Psoas muscle (tissue), 8 donors: Measurements from ENCODE around the gene CORIN. TPM values are rescaled to one million over a fixed set of nuclear protein-coding genes. Genes with fewer than 3 reads are reported as not detected.

Experiments used
- ATAC-seq, 4 donors: fragments of 200-7000 bp; cut with Tn5 transposase; one replicate each; pipeline ENCODE4 v1.9.1; 2020; ENCODE audit warnings: moderate library complexity in 3 of 4, mild to moderate bottlenecking in 2 of 4
- DNase-seq, 2 donors: peaks; one replicate each; pipeline ENCODE4 v3.0.0-alpha.2; 2020
- H3K27ac ChIP-seq: fragments of 200-600 bp; one replicate; pipeline ENCODE4 v1.8.0; 2022
- H3K27me3 ChIP-seq, 3 donors: fragments of 200-600 bp in 1 of 3; one replicate each; pipeline versions ENCODE4 v1.6.1 to v1.8.0; 2013 to 2022; ENCODE audit warnings: low read length in 2 of 3, mild to moderate bottlenecking in 2 of 3, moderate library complexity in 1 of 3; ENCODE audit not compliant: insufficient read depth in 3 of 3
- H3K36me3 ChIP-seq, 2 donors: fragments of 200-600 bp in 1 of 2; one replicate each; pipeline versions ENCODE4 v1.6.1 to v1.8.0; 2013 to 2022; ENCODE audit warnings: low read depth in 1 of 2, mild to moderate bottlenecking in 1 of 2, moderate library complexity in 1 of 2; ENCODE audit not compliant: insufficient read depth in 1 of 2
- H3K4me1 ChIP-seq: fragments of 200-600 bp; one replicate; pipeline ENCODE4 v1.8.0; 2022
- H3K4me3 ChIP-seq: fragments of 200-600 bp; one replicate; pipeline ENCODE4 v1.8.0; 2022; ENCODE audit warnings: mild to moderate bottlenecking
- H3K9me3 ChIP-seq: fragments of 200-600 bp; one replicate; pipeline ENCODE4 v1.8.0; 2022
- CTCF ChIP-seq: fragments of 200-600 bp; IDR thresholded peaks from one replicate; pipeline ENCODE4 v1.8.0; 2022; ENCODE audit warnings: antibody characterized with exemption
- WGBS, 3 donors: extraction: QIAGEN DNeasy Blood & Tissue Kit; methylation state at CpG; one replicate each; pipeline versions ENCODE4 v1.1.6 to v1.1.7; 2013; 5-methylcytosine and 5-hydroxymethylcytosine counted together
- intact Hi-C, 2 donors: fragments of 100-400 bp; cut with DNase I; formaldehyde crosslinking; loops; one replicate each; pipeline versions ENCODE4 v1.11.0 to v1.14.2; 2022
- polyA plus RNA-seq, 3 donors: library from polyadenylated mRNA; stranded (reverse); fragments of 200-250 nt; gene quantifications; one replicate each; pipeline ENCODE4 v1.2.3, GENCODE V29; 2013
- total RNA-seq, 4 donors: library from RNA; stranded (reverse); fragmentation: NEBNext Ultra II Directional in 2 of 4; extraction: Animal tissue kit (Norgen Biotek cat#: 25700) in 2 of 4; gene quantifications; one replicate each; pipeline versions ENCODE4 v1.2.1 to v1.2.4, GENCODE V29; 2021 to 2023
- donor health status: healthy with polysubstance abuse.
- donor health status: DM: no; HTN: no; CAD: no; lungs with moderate emphysema.
- donor health status: Bipolar disorder and iron deficiency.
- donor health status: healthy.
- donor health status: DM: yes; HTN: yes; CAD: no.
- donor health status: DM: no; HTN: no; CAD: no.
- donor health status: DM: no; HTN: no; CAD: no.
- donor health status: DM: yes; HTN: yes; CAD: no.

Gene CORIN
- total and polyA plus RNA-seq, 7 donors, result 0.03 to 1.3 (median 0.16) TPM; not detected in 1

GRCh38 chr4:47703956-47704355 lies 133.9 kb downstream of the CORIN start:
- no peak for TF ChIP-seq CTCF

GRCh38 chr4:47703008-47703407 lies 134.9 kb downstream of the CORIN start:
- Histone ChIP-seq H3K9me3 (no peaks in the 10 kb centered on the region), H3K36me3 (no peaks in the 10 kb centered on the region), H3K4me3 (no peak overlapping the region), H3K27me3 (peaks cover 0 to 4% (median 0%) of the 10 kb centered on the region in 3 donors), H3K27ac (no peak overlapping the region), H3K4me1 (no peaks in the 10 kb centered on the region)
- intact Hi-C loops, result no loop called here
- no peak for ATAC-seq
- TF ChIP-seq CTCF, result no peak
- no peak for DNase-seq
- WGBS, 3 donors, result 74 to 77% (median 76%) methylated on average over 5 of the region's 5 CpGs

More at GRCh38 chr4:47703956-47704355, 133.9 kb downstream of the CORIN start:
- peaks cover 0 to 2% (median 0%) of the 10 kb centered on the region in 3 donors for H3K27me3 ChIP-seq
- DNase-seq, result no peak
- no peaks in the 10 kb centered on the region for H3K36me3 ChIP-seq
- intact Hi-C loops, result loop anchor here in 1 of 2 donors (1.0 kb wide), 1 partner anchor 132 kb away; no protein-coding TSS in a partner anchor
- H3K9me3 ChIP-seq, result no peaks in the 10 kb centered on the region
- no peak overlapping the region for H3K4me3 ChIP-seq
- no peaks in the 10 kb centered on the region for H3K4me1 ChIP-seq
- H3K27ac ChIP-seq, result no peak overlapping the region
- WGBS, 3 donors, result 62 to 63% (median 62%) methylated on average over 7 of the region's 7 CpGs
- ATAC-seq, result no peak

- intact Hi-C loops, result no loop called here
These were observed 136.6 kb downstream of the CORIN start for GRCh38 chr4:47701286-47701685.

GRCh38 chr4:47698837-47699236 lies 139.0 kb downstream of the CORIN start:
- TF ChIP-seq CTCF, result no peak
- no peaks in the 10 kb centered on the region for H3K9me3 ChIP-seq
- H3K4me3 ChIP-seq, result no peak overlapping the region
- DNase-seq (no peak), ATAC-seq (no peak)
- WGBS, 3 donors, result 82 to 89% (median 85%) methylated on average over 3 of the region's 3 CpGs
- intact Hi-C loops, result no loop called here
- H3K27me3 ChIP-seq, result peaks cover 0 to 2% (median 0%) of the 10 kb centered on the region in 3 donors
- no peaks in the 10 kb centered on the region for H3K36me3 ChIP-seq
- no peaks in the 10 kb centered on the region for H3K4me1 ChIP-seq
- H3K27ac ChIP-seq, result no peak overlapping the region

More at GRCh38 chr4:47701286-47701685, 136.6 kb downstream of the CORIN start:
- Histone ChIP-seq H3K36me3 (no peaks in the 10 kb centered on the region), H3K9me3 (no peaks in the 10 kb centered on the region), H3K27me3 (peaks cover 0 to 4% (median 0%) of the 10 kb centered on the region in 3 donors), H3K4me3 (no peak overlapping the region), H3K27ac (no peak overlapping the region), H3K4me1 (no peaks in the 10 kb centered on the region)
- no peak for TF ChIP-seq CTCF
- ATAC-seq, result no peak
- no peak for DNase-seq

GRCh38 chr4:47696823-47697222 lies 141.0 kb downstream of the CORIN start:
- Histone ChIP-seq H3K9me3 (no peaks in the 10 kb centered on the region), H3K27me3 (peaks cover 0 to 6% (median 0%) of the 10 kb centered on the region in 3 donors), H3K4me1 (no peaks in the 10 kb centered on the region), H3K27ac (no peak overlapping the region), H3K4me3 (no peak overlapping the region), H3K36me3 (no peaks in the 10 kb centered on the region)
- no peak for DNase-seq
- no peak for ATAC-seq
- intact Hi-C loops, result no loop called here
- 73 to 79% (median 78%) methylated on average over 6 of the region's 6 CpGs for WGBS, 3 donors
- TF ChIP-seq CTCF, result no peak
